Measurements from ENCODE around the gene DPF1.

DNA sequence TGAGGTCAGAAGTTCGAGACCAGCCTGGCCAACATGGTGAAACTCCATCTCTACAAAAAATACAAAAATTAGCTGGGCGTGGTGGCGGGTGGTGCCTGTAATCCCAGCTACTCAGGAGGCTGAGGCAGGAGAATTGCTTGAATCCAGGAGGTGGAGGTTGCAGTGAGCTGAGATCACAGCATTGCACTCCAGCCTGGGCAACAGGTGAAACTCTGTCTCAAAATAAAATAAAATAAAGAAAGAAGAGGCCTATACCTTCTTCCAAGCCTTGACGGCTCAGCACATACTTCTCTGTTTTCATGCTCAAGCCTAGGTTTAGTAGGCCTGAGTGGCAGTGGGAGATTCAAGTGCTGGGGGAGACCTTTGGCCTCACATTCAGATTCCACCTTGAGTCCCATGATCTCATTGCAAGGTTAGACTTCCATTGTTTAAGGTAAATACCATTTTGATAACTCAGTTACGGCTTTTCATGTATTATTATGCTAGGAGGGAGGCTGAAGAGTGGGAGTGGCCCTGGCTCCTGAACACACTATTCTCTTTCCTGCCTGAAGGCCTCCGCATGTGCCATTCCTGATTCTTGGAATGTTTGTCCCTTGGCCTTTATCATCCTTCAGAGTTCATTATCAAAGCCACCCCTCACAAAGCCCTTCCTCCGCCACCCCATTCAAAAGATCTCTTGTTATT lies 38.7 kb upstream of the DPF1 start:
- TF ChIP-seq, protein P1, sequence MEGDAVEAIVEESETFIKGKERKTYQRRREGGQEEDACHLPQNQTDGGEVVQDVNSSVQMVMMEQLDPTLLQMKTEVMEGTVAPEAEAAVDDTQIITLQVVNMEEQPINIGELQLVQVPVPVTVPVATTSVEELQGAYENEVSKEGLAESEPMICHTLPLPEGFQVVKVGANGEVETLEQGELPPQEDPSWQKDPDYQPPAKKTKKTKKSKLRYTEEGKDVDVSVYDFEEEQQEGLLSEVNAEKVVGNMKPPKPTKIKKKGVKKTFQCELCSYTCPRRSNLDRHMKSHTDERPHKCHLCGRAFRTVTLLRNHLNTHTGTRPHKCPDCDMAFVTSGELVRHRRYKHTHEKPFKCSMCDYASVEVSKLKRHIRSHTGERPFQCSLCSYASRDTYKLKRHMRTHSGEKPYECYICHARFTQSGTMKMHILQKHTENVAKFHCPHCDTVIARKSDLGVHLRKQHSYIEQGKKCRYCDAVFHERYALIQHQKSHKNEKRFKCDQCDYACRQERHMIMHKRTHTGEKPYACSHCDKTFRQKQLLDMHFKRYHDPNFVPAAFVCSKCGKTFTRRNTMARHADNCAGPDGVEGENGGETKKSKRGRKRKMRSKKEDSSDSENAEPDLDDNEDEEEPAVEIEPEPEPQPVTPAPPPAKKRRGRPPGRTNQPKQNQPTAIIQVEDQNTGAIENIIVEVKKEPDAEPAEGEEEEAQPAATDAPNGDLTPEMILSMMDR (IDR thresholded peaks at IDR 0.05; ENCODE audit: low read depth, low read length, missing input control) = no peak
- TF ChIP-seq EGR1 (IDR thresholded peaks at IDR 0.05; ENCODE audit: low read depth in 2 of 2) (no peak), RAD21 (IDR thresholded peaks at IDR 0.05) (no peak), SP1 (IDR thresholded peaks at IDR 0.05) (no peak), RXRA (IDR thresholded peaks at IDR 0.05) (no peak), TAF1 (conservative IDR thresholded peaks at IDR 0.05) (no peak)
- TF ChIP-seq, protein P2, sequence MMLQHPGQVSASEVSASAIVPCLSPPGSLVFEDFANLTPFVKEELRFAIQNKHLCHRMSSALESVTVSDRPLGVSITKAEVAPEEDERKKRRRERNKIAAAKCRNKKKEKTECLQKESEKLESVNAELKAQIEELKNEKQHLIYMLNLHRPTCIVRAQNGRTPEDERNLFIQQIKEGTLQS (IDR thresholded peaks at IDR 0.05) = no peak
- TF ChIP-seq, protein P3, sequence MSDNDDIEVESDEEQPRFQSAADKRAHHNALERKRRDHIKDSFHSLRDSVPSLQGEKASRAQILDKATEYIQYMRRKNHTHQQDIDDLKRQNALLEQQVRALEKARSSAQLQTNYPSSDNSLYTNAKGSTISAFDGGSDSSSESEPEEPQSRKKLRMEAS (IDR thresholded peaks at IDR 0.05) = no peak
- TF ChIP-seq, protein P4, sequence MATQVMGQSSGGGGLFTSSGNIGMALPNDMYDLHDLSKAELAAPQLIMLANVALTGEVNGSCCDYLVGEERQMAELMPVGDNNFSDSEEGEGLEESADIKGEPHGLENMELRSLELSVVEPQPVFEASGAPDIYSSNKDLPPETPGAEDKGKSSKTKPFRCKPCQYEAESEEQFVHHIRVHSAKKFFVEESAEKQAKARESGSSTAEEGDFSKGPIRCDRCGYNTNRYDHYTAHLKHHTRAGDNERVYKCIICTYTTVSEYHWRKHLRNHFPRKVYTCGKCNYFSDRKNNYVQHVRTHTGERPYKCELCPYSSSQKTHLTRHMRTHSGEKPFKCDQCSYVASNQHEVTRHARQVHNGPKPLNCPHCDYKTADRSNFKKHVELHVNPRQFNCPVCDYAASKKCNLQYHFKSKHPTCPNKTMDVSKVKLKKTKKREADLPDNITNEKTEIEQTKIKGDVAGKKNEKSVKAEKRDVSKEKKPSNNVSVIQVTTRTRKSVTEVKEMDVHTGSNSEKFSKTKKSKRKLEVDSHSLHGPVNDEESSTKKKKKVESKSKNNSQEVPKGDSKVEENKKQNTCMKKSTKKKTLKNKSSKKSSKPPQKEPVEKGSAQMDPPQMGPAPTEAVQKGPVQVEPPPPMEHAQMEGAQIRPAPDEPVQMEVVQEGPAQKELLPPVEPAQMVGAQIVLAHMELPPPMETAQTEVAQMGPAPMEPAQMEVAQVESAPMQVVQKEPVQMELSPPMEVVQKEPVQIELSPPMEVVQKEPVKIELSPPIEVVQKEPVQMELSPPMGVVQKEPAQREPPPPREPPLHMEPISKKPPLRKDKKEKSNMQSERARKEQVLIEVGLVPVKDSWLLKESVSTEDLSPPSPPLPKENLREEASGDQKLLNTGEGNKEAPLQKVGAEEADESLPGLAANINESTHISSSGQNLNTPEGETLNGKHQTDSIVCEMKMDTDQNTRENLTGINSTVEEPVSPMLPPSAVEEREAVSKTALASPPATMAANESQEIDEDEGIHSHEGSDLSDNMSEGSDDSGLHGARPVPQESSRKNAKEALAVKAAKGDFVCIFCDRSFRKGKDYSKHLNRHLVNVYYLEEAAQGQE (IDR thresholded peaks at IDR 0.05) = no peak

Data from liver (tissue), 3 donors.